Body of pancreas (tissue), 4 donors: ENCODE measurements around the gene PRELID2.

Experiments
- CTCF ChIP-seq, 7 experiments: fragments of 450-650 bp in 4 of 7; fragments of 200-600 bp in 3 of 7; sonication (generic) in 3 of 7; IDR thresholded peaks; one replicate each; pipeline ENCODE4 v1.5.1; 2016 to 2019; ENCODE audit warnings: antibody characterized with exemption in 7 of 7
- POLR2A ChIP-seq, 3 donors: fragments of 450-650 bp; IDR thresholded peaks; one replicate each; pipeline ENCODE4 v1.6.1; 2016; ENCODE audit warnings: antibody characterized with exemption in 3 of 3, mild to moderate bottlenecking in 2 of 3

DNA sequence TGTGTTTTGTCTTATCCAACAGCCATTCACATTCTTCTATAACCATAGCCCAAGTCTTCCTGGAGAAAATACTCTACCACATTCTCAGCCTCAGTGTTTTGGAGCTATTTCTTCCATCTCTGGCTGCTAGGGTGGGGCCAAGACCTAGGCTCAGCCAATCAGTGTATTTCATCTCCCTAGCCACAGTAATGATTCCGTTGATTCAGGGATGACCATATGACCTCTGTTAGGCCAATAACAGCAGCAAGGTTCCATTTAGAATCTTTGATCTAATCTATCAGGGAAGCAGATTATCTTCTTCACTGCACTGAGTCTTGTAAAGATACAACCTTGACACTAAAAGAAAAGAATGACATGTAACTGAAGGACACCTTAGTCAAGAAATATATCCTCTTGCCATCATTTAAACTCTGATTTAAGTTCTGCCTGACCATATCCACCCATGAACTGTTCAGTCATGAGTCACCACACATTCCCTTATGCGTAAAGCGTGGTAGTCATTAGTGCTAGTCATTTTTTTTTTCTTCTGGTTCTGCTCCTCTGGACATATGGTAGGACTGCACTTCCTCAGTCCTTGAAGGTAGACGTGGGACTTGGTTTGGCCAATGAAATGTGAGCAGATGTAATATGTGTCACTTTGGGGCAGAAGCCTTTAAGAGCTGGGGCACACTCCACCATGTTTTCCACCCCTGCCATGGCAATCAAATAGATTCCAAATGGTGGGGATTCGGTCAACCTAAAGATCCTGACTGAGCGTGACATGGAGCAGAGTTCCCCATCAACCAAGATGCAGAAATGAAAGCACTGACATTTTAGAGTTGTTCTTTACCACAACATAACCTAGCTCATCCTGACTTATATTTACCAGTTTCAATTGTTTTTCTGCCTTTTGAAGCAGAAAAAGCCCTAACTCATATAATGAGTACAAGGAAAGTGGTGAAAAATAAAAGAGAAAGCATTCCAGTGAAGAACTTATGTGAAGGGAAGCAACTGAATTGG is 12.7 kb upstream of the PRELID2 start:
- no peak for TF ChIP-seq CTCF (IDR thresholded peaks at IDR 0.05)
- no peak for TF ChIP-seq POLR2A (IDR thresholded peaks at IDR 0.05)
